DND-41 (cell line): Measurements from ENCODE around the gene VPS51.

Experiments
- CTCF ChIP-seq: IDR thresholded peaks from 2 replicates; pipeline ENCODE4 v1.5.1; 2012; ENCODE audit warnings: borderline replicate concordance, low read length, moderate library complexity, mild to moderate bottlenecking; ENCODE audit not compliant: poor library complexity, severe bottlenecking; ENCODE audit errors: extremely low read depth
- EZH2 ChIP-seq: IDR thresholded peaks from 3 replicates; pipeline ENCODE4 v1.6.1; 2012; ENCODE audit warnings: borderline replicate concordance, low read depth, mild to moderate bottlenecking, moderate library complexity, low read length, inconsistent platforms; ENCODE audit not compliant: severe bottlenecking

GRCh38 chr11:65131895-65132237, 35.9 kb downstream of the VPS51 start:
- TF ChIP-seq CTCF (no peak), EZH2 (no peak)
